Stimulated activated CD8-positive, alpha-beta memory T cell treated with anti-CD3 and anti-CD28 coated beads, Interleukin-7, amount 100 ng/mL, for 1 hour (primary cell): ENCODE results near the gene MYL9.

Experiments used
- DNase-seq, 2 donors: peaks; one replicate each; pipeline ENCODE4 v3.0.0-alpha.2; 2020; ENCODE audit warnings: low read depth in 2 of 2

The MYL9 gene

GRCh38 chr20:36582821-36583220 lies 41.5 kb downstream of the MYL9 start:
- no peak for DNase-seq

- no peak for DNase-seq
Observed at GRCh38 chr20:36584018-36584481, 42.7 kb downstream of the MYL9 start.

DNA sequence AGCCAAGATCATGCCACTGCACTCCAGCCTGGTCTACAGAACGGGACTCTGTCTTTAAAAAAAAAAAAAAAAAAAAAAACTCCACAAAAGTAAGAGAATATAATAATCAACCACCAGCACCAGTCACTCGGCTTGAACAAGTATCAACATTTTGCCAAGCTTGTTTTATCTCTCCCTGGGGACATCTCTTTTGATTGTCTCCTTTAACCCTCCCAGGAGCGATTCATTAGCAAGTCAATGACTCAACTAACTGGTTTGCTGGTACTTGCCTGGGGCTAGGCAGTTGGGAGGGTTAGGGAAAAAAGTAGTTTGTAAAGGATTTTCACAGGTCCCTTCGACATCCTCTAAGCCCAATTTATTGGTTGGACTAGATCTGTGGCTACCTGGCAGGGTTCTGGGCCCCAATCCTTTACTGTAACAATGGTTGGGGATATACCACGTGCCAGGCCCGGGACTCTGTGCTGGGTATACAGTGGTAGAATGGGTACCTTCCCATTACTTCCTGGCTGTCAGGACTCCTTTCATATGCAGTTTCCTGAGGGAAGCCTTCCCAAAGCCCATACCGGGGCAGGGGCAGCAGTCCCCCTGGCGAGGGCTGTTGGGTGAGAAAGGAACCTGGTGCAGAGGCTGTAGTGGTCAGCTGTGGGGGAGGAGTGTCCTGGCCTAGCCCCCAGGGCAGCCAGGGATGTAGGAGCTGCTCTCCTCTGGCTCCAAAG lies 44.2 kb downstream of the MYL9 start:
- DNase-seq = no peak

DNA sequence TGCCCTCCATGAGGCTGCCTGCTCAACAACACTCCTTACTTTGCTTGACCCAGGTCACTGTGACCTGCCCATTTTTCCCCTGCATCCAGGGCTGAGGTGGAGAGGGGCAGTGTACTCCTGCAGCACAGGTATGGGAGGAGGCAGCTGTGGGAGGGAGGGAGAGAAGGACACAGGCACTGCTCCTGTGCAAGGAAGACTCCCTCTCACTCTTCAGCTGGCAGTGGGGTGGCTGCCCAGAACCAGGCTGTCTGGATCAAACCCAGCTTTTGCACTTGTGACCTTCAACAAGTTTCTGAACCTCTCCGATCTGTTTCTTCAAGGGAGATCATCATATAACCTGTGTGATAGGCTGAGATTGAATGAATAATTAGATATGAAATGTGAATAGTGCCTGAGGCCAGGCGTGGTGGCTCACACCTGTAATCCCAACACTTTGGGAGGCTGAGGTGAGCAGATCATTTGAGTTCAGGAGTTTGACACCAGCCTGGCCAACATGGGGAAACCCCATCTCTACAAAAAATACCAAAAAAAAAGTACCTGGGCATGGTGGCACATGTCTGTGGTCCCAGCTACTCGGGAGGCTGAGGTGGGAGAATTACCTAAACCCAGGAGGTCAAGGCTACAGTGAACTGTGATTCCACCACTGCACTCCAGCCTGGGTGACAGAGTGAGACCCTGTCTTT lies 46.2 kb downstream of the MYL9 start:
- no peak for DNase-seq

- DNase-seq = no peak
Observed at GRCh38 chr20:36591281-36591680, 50.0 kb downstream of the MYL9 start.

- DNase-seq = no peak
Observed at GRCh38 chr20:36591854-36592641, 50.7 kb downstream of the MYL9 start.

DNA sequence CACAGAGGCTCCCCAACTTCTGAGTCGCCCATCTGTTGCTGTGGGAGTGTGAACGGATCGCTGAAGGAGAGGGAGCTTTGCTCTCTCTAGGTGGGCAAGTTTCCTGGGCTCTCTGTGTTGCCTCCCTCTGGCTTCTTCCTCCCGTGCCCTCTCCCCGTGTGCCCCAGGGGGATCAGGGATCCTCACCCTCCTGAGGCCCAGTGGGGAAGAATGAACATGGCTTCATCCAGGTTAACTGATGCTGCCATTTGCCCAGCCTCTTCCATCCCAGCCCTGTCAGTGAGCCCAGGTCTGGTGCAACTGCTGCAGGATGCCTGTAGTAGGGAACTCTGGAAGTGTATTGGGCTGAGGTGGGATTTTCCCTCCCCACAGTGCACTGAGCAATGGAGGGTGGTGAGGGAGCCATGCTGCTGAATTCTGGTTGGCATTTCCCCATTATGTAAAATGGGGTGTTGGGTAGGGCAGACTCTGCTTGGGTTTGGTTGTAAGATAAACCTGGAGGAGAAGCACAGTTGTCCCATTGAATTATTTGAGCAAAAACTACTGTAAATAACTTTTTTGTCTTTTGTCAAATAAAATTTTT lies 52.1 kb downstream of the MYL9 start:
- DNase-seq = no peak

DNA sequence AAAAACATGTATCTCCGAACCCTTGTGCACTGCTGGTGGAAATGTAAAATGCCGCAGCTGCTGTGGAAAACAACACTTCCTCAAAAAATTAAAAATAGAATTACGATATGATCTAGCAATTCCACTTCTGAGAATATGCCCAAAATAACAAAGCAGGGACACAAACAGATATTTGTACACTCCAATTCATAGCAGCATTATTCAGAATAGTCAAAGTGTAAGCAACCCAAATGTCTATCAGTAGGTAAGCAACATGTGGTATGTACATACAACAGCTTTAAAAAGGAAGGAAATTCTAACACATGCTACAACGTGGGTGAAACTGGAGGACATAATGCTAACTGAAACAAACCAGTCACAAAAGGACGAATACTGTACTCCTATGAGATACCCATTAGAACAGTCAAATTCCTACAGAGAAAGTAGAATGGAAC lies 58.6 kb downstream of the MYL9 start:
- no peak for DNase-seq
